Right lobe of liver (tissue), 4 donors: ENCODE measurements around the gene SDHD.

Experiments used
- POLR2A ChIP-seq: fragments of 450-650 bp; IDR thresholded peaks from one replicate; pipeline ENCODE4 v1.6.1; 2017; ENCODE audit warnings: antibody characterized with exemption, mild to moderate bottlenecking
- TF ChIP-seq, protein P1 (sequence below), 4 donors: fragments of 200-600 bp in 3 of 4; fragments of 450-650 bp in 1 of 4; IDR thresholded peaks; one replicate each; pipeline versions ENCODE4 v1.5.1 to v1.8.0; 2016 to 2022; ENCODE audit warnings: antibody characterized with exemption in 4 of 4, mild to moderate bottlenecking in 2 of 4
- donor health status: DM: no; HTN: no; CAD: no.
- donor health status: DM: no; HTN: no; CAD: no.
- donor health status: DM: no; HTN: yes; CAD: no.

DNA sequence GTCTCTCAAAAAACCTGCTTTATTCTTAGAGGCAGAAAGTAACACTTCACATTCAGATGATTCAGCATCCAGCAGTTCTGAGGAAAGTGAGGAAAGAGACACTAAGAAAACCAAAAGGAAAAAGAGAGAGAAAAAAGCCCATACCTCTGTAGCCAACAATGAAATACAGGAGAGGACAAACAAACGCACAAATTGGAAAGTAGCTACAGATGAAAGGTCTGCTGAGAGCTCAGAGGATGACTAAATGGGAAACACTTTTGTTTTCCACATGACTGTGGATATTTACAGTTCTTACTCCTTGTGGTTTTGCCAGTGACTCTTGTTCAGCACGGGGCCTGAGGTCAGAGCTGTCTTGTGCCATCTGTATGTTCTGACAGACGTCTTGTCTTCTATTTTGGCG lies 3.9 kb upstream of the SDHD start:
- TF ChIP-seq POLR2A = no peak
- TF ChIP-seq, protein P1, sequence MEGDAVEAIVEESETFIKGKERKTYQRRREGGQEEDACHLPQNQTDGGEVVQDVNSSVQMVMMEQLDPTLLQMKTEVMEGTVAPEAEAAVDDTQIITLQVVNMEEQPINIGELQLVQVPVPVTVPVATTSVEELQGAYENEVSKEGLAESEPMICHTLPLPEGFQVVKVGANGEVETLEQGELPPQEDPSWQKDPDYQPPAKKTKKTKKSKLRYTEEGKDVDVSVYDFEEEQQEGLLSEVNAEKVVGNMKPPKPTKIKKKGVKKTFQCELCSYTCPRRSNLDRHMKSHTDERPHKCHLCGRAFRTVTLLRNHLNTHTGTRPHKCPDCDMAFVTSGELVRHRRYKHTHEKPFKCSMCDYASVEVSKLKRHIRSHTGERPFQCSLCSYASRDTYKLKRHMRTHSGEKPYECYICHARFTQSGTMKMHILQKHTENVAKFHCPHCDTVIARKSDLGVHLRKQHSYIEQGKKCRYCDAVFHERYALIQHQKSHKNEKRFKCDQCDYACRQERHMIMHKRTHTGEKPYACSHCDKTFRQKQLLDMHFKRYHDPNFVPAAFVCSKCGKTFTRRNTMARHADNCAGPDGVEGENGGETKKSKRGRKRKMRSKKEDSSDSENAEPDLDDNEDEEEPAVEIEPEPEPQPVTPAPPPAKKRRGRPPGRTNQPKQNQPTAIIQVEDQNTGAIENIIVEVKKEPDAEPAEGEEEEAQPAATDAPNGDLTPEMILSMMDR (IDR thresholded peaks at IDR 0.05) = no peak
